SU-DHL-6 (cell line): Measurements from ENCODE around the gene PNLIPRP3.

Experiments used
- CTCF ChIP-seq: fragments of 200-600 bp; sonication (generic); IDR thresholded peaks from one replicate; pipeline ENCODE4 v1.5.1; 2017; ENCODE audit warnings: antibody characterized with exemption, mild to moderate bottlenecking, low read length, moderate library complexity; ENCODE audit not compliant: insufficient read depth, poor library complexity, severe bottlenecking
- EZH2phosphoT487 ChIP-seq: fragments of 200-600 bp; sonication (generic), shearing (Covaris generic); conservative IDR thresholded peaks from 2 replicates; pipeline ENCODE4 v1.6.1; 2018; ENCODE audit warnings: mild to moderate bottlenecking, antibody characterized with exemption, low read length, moderate library complexity, mixed read lengths

GRCh38 chr10:116460219-116460618 lies 32.6 kb downstream of the PNLIPRP3 start:
- TF ChIP-seq CTCF (no peak), EZH2phosphoT487 (no peak)
